ENCODE results near the gene ARL2BP.
"Not testable (repeated sequence)": the region's sequence is repeated elsewhere in the genome, so short reads cannot be mapped to it uniquely, and the experiment has no call there.

Gene ARL2BP

GRCh38 chr16:57271867-57272495, 26.9 kb downstream of the ARL2BP start:
- Histone ChIP-seq H3K4me3 (ENCODE audit: low read depth, low read length) (no peak overlapping the region), H3K27ac (no peak overlapping the region), H3K36me3 (replicated peaks) (no peaks in the 10 kb centered on the region), H3K27me3 (replicated peaks) (no peaks in the 10 kb centered on the region)
- TF ChIP-seq CTCF (IDR thresholded peaks at IDR 0.05; ENCODE audit: low read depth, low read length, missing control alignments): no peak
- DNase-seq: no peak
- in situ Hi-C loops (cut with HindIII; ENCODE audit: low pct_ligation_motif_present, low sequenced_read_pairs): no loop called here

DNA sequence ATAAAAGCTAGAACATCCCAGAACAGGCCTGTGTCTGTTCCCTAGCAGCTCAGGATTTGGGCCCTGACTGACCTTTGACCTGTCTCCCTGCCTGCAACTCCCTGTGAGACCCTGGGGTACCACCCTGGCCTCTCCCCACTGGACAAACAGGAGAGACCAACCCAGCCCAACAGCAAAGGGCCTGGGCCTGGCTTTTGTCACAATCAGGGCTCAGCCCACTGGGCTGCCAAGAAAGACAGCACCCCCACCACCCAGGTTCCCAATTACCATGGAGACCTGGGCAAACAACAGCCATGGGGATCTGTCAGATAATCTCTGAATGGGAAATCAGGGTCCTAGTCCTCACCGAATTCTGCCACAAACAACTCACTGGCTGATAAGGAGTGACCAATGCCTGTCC, 28.3 kb downstream of the ARL2BP start:
- no peaks in the 10 kb centered on the region for H3K36me3 ChIP-seq (replicated peaks)
- in situ Hi-C loops (cut with HindIII; ENCODE audit: low pct_ligation_motif_present, low sequenced_read_pairs): no loop called here
- no peak for DNase-seq
- no peak for TF ChIP-seq CTCF (IDR thresholded peaks at IDR 0.05; ENCODE audit: low read depth, low read length, missing control alignments)
- H3K4me3 ChIP-seq (ENCODE audit: low read depth, low read length): no peak overlapping the region
- H3K27me3 ChIP-seq (replicated peaks): no peaks in the 10 kb centered on the region
- no peak overlapping the region for H3K27ac ChIP-seq

GRCh38 chr16:57273826-57274225, 28.8 kb downstream of the ARL2BP start:
- TF ChIP-seq CTCF (IDR thresholded peaks at IDR 0.05; ENCODE audit: low read depth, low read length, missing control alignments): no peak
- DNase-seq: no peak
- H3K27me3 ChIP-seq (replicated peaks): no peaks in the 10 kb centered on the region
- H3K4me3 ChIP-seq (ENCODE audit: low read depth, low read length): no peak overlapping the region
- in situ Hi-C loops (cut with HindIII; ENCODE audit: low pct_ligation_motif_present, low sequenced_read_pairs): no loop called here
- no peaks in the 10 kb centered on the region for H3K36me3 ChIP-seq (replicated peaks)
- no peak overlapping the region for H3K27ac ChIP-seq

DNA sequence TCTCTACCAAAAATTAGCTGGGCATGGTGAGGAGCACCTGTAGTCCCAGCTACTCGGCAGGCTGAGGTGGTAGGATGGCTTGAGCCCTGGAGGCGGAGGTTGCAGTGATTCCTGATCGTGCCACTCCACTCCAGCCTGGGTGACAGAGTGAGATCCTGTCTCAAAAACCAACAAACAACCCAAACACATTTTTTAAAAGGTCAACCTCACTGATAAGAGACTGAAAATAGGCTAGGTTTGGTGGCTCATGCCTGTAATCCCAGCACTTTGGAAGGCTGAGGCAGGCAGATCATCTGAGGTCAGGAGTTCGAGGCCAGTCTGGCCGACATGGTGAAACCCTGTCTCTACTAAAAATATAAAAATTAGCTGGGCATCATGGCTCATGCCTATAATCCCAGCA, 30.9 kb downstream of the ARL2BP start:
- DNase-seq; H3K4me3 ChIP-seq (ENCODE audit: low read depth, low read length); in situ Hi-C loops (cut with HindIII; ENCODE audit: low pct_ligation_motif_present, low sequenced_read_pairs); H3K36me3 ChIP-seq (replicated peaks); H3K27ac ChIP-seq; H3K27me3 ChIP-seq (replicated peaks): not testable (repeated sequence)

DNA sequence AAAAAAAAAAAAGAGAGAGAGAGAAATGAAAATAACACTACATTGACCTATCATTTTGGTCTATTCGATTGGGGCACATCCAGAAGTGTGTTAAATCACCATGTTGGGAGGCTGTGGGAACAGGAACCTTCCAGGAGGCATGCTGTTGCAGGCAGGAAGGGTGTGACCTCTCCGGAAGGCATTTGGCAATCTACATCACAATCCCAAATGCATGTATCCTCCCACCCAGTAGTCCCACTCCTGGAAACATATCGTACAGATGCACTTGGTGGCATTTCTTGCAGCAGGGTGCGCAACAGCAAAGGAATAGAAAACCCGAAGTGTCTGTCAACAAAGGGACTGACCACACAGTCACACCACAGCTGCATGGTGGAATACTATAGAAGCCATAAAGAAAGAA, 31.5 kb downstream of the ARL2BP start:
- DNase-seq: no peak
- TF ChIP-seq CTCF (IDR thresholded peaks at IDR 0.05; ENCODE audit: low read depth, low read length, missing control alignments): no peak
- Histone ChIP-seq H3K4me3 (ENCODE audit: low read depth, low read length) (no peak overlapping the region), H3K27ac (no peak overlapping the region), H3K27me3 (replicated peaks) (no peaks in the 10 kb centered on the region), H3K36me3 (replicated peaks) (no peaks in the 10 kb centered on the region)
- in situ Hi-C loops (cut with HindIII; ENCODE audit: low pct_ligation_motif_present, low sequenced_read_pairs): no loop called here

DNA sequence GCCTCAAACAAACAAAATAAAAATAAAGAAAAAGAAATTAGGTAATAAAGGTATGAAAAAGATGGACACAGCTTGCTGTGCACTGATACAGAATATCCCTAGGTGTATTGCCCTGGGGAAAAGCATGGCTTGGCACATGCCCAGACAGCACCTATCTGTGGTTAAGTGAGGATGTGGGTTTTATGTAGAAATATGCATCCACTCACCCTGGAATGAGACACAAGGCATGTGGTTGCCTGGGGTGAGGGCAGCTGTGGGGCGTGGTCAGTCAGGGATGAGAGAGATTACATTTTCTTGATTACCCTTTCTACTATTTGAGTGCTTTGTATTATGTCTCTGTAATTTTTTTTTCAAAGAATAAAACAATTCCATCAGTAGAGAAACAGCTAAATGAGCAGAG, 32.5 kb downstream of the ARL2BP start:
- no peaks in the 10 kb centered on the region for H3K36me3 ChIP-seq (replicated peaks)
- peak; percentile 61 for DNase-seq
- in situ Hi-C loops (cut with HindIII; ENCODE audit: low pct_ligation_motif_present, low sequenced_read_pairs): no loop called here
- no peaks in the 10 kb centered on the region for H3K27me3 ChIP-seq (replicated peaks)
- no peak for TF ChIP-seq CTCF (IDR thresholded peaks at IDR 0.05; ENCODE audit: low read depth, low read length, missing control alignments)
- no peak overlapping the region for H3K4me3 ChIP-seq (ENCODE audit: low read depth, low read length)
- H3K27ac ChIP-seq: no peak overlapping the region

Data from brain microvascular endothelial cell (primary cell).